OCI-M1 (cell line): ENCODE results near the gene LPP.

Experiments
- DNase-seq: peaks from one replicate; lab custom pipeline; 2025; lab: John Stamatoyannopoulos, UW

The LPP gene

DNA sequence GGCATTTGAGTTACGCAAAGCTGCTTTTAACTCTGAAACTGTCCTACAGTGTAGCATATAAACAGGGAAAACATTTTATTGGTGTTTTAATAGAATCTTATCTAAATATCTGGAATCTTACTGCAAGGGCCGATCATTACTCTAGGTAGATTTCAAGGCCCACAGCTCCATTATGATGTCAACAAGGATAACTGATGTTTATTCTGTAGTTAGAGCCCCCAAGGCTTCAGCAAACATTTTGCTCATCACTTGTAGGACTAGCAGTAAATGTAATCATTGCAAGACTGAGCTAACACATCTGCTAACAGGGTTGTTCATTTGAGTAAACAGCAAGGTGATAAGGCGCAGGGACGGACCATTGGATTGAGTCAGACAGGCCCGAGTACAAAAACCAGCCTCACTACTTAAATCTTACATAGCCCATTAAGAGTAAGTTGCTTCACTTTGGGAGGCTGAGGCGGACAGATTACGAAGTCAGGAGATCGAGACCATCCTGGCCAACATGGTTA lies 685.3 kb downstream of the LPP start:
- DNase-seq = no peak

DNA sequence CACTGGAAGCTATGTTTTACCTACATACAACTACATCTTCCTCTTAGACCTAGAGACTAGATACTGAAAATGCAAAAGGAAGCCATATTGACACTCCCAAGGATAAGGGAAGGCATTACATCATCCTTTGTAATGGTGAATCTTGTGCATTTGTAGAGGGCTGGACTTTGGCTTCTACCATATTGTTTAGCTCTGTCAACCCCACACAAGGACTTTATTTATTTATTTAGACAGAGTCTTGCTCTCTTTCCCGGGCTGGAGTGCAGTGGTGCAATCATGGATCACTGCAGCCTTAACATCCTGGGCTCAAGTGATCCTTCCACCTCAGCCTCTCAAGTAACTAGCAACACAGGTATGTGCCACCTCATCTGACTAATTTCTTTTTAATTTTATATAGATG lies 686.3 kb downstream of the LPP start:
- DNase-seq = no peak

DNA sequence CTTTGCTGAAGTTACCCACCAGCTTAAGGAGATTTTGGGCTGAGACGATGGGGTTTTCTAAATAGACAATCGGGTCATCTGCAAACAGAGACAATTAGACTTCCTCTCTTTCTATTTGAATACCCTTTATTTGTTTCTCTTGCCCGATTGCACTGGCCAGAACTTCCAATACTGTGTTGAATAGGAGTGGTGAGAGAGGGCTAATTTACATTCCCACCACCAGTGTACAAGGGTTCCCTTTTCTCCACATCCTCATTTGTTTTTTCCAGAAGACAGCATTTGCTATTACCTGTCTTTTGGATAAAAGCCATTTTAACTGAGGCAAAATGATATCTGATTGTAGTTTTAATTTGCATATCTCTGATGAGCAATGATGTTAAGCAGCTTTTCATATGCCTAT lies 687.9 kb downstream of the LPP start:
- no peak for DNase-seq

DNA sequence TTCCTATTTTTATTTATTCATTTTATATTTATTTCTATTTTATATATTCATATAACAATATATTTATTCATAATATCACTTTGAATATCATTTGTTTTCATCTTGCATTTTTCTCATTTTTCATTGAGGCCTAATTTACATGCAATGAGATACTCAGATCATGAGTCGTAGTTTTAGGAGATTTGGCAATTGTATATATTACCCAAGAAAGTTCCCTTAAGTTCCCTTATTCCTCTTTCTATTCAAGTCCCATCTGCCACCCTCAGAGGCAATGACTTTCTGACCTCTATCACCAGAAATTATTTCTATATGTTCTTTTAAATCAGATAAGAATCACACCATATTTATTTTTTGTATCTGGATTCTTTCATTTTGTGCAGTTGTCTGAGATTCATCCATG lies 688.7 kb downstream of the LPP start:
- no peak for DNase-seq

DNA sequence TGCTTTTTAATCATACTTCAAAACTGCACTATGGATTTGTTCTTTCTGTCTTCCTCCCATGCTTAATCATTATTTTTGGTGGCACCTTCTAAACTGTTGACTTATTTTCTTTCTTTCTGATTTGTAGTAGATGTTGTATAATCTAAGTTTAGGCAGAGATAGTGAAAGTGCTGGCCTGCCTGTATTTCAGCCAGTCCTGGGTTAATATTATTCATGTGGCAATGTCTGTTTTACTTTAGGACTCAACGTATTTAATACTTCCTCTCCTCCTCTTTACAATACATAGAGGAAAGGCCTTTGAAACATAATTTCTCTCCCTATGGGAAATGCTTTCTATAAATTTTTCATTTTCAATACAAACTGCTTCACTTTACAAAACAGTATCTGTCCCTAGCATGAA lies 690.1 kb downstream of the LPP start:
- DNase-seq = no peak

DNA sequence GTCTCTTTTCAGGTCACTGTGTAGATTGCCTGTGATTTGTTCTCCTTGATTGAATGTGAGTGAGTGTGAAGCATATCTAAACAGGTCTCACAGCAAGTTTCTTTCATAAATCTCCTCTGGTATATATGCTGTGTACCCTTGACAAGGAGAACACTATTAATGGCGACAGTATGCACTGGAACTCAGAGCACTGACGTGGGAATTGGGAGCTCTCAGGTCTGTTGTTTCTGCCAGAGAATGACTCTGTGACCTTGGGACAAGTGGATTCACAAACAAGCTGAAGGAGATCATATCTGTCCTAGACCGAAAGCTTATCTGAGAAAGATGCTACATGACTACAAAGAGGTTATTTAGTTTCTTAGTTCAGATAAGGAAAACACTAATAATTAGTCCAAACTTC lies 691.6 kb downstream of the LPP start:
- DNase-seq = no peak

DNA sequence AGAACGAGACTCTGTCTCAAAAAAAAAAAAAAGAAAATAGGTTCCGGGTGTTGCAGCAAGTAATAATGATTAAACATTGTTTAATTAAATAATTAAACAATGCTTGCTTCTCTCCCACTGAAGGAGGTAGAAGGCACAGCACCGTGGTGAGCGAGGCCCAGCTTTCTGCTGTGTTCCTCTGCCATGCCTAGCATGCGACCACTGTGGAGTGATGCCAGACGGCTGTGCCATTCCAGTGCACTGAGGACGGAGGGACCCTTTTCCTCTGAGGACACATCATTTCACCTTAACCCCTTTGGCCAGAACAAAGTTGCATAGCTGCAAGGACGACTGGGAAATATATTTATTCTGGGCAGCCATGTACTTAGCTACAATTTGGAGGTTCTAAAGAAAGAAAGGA lies 695.0 kb downstream of the LPP start:
- DNase-seq = no peak

DNA sequence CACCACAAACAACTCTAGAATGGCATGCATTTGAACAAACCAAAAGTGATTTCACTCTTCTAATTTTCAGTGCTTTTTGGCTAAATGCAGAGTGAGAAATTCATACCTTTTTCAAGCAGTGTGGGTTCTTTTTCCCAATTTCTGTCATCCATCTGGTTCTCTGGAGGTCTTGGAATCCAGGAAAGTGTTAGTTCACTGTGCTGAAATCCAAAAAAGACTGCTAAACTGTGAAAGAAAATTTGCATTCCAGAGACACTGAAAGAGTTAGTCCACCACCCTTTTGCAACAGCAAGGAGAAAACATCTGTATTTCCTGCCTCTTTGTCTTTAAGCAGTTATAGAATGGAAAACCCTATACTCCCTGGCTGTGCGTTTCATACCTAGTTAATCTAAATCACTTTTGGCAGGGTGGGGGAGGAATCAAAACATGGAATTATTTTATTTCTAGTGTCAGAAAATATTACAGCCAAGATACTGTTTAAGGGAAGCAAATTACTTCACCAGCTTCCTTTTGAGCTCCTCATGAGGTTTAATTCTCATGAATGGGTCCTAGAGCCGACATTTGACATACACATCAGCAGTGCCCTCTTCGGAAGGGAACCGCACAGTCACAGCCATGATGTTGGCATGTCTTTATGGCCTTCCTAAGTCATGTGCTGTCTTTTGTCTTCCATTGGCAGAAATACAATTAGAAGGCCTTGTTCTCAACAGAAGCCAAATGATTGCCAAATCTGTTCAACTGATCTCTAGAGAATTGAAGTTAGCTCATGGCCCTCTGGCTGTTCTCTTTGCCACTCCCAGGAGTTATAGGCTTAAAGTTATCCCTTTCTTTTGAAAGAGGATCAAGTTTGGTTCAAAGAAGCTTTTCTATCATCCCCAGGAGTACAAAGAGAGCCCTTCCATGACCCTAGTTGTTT lies 700.2 kb downstream of the LPP start:
- no peak for DNase-seq

DNA sequence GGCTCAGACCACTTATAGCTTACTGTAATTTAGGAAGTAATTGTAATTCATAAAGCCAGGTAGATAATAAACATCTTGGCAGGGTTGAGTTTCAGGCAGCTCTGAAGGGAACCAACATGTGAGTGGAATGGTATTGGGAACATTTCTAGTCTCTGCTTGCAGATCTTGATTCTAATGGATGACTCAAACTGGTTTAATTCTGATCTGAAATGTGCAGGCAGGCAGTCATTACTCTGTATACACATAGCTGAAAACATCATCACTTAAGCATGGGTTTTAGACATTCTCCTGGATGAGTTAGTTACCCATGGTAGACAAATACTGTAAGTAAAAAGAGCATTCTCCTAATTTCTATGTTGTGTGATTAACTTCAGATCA lies 700.8 kb downstream of the LPP start:
- DNase-seq = no peak

DNA sequence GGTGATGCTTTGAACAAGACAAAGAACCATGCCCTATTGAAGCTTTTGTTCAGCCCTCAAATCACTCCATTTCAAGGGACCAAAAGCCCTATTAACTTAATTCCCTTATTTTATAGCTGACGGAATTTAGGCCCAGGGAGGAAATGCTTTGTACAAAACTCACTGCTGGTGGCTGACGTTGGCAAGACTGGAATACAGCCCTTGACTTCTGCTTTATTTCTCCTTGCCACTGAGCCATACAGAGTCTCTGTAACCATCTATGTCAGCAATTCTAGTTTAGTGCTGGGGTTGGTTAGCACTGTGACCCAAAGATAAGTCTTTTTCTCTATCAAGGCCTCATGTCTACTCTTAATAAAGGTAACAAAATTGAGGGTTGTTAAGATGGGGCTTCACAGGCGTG lies 701.7 kb downstream of the LPP start:
- DNase-seq = no peak

DNA sequence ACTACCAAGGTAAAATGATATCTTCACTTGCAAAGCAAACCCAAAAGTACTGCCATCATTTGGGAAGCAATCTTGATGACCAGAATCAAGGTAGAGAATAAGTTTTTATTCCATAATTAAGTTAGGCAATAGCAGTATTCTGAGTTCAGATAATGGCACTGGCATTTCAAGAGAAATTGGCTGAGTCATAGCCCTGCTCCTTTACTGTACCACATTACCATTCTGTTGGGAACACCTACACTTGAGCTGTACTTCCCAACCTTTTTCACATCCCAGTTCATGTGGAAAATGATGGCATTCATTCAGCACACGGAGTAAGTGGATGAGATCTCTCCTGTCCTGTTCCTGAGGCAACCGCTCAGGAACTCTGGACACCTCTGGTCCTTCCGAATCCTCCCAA lies 706.2 kb downstream of the LPP start:
- DNase-seq = no peak

DNA sequence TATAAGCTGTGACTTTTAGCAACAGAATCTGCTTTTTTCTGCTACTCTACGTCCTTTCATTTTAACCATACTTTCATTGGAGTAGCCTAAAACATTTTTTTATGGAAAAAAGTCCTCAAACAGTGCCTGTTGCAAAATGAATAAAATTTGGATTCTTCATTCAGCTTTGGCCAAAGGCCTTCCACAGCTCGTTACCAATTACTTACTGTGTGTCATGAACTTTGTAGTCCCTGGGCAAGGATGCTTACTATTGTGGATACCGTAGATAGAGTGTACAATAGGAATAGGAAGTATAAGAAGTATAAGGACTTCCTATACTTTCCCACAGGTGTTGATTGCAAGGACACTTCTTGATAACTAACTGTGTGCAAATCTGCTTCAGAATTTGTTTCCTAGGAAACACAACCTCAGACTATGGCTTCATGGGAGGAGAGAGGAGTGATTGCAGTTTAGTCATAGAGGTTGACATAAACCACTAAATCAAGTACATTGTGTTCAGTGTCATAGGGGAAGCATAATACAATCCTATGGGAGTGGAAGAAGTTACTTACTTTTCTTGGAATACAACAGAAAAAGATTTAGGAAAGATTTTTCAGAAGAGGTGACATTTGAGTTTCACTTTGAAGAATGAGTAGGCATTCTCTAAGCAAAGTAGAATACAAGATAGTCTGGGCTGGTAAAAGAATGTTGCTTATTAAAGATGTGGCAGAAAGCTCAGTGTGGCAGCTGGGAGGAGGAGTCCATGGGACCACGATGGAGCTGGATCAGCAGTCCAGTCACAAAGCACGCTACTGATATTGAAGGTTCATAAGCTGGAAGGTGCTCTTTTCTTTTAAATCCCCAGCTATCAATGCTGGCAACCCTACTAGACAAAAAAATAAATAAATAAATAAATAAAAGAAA lies 708.1 kb downstream of the LPP start:
- no peak for DNase-seq

DNA sequence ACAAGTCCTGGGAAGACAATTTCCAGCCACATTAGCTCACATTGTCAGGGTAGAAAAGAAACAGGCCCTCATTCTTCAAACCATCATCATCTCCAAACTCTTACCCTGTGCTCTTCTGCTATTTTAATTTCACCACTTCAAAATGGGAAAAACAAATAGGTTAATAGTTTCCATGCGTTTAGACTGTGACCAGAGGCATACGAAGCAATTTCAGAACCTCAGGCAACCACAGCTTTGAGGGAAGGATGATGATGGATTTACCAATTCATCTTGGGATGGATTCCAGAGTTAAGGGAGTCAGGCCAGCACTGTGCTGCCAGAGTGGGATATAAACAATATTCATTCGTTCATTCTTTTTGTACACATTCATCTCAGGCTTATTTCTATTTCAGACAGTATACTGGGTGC lies 710.0 kb downstream of the LPP start:
- DNase-seq = no peak

DNA sequence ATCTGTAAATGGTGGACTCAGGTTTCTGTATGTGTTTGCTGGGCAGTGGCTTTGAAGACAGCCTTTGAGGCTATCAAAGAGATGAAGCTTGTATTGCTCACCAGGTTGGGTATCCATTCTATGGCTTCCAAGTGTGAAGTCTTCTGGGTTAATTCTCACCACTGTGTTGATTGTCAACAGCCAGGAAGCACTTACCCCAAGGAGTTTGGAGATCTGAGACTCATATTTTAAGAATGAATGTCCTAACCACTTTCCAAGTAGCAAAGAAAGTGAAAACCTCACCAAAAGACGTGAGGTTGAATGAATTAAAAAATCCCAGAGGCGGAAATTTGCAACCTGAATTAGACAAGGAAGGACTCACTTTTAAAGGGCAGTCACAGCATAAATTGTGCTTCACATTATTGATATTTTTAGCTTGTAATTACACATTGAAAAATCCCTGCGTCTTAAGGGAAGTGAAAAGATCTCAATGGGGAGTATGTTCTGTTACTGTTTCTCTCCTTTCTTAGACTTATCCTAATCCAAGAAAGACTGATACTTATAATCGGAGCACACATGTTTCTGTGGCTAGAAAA lies 713.8 kb downstream of the LPP start:
- no peak for DNase-seq

DNA sequence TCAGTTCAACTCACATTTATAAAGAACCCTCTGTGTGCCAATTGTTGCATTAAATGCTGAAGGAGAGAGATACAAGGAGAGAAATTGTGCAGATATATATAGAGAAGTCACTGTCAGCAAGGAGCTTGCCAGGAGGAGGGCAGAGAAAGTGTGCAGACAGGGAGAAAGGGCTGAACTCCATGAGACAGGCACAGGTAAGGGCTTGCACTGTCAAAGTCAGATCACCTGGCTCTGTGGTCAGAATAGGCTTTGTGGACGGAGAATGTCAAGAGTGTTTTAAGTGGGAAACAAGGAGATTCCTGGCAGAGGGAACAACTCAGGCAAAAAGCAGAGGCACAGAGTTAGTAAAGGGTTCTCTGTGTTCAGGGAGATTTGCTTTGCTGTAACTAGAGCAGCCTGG lies 714.8 kb downstream of the LPP start:
- DNase-seq = no peak

DNA sequence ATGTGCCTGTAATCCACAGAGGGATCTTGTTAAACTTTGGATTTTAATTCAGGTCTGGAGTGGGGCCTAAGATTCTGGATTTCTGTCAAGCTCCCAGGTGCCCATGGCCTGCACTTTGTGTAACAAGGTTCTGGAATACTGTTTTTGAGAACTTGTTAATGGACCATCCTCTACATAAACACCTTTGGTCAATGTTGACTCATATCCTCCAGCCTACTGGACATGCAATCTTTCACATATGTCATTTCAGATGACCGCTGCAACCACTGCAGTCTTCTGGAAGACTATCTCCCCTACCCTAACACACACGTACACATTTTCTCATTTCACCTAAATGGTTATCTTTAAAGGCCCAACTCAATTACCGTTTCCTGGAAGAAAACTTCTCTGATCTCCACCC lies 715.7 kb downstream of the LPP start:
- DNase-seq = no peak

DNA sequence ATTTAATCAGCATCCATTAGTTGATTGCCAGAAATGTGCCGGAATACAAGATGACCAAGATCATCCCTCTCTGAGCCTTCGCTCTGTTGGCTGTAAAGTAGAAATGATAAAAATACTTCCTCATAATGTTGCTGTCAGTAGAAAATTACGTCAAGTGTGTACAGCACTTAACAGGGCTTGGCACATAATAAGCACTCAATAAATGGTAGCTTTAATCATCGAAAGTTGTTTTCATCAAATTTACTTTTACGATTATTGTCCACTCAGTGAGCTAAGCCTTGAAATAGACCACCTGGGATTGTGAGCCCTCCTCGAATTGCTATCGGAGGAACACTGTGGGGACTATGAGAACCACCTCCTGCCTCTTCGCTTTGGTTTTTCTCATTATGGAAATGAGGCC lies 716.5 kb downstream of the LPP start:
- DNase-seq = no peak

DNA sequence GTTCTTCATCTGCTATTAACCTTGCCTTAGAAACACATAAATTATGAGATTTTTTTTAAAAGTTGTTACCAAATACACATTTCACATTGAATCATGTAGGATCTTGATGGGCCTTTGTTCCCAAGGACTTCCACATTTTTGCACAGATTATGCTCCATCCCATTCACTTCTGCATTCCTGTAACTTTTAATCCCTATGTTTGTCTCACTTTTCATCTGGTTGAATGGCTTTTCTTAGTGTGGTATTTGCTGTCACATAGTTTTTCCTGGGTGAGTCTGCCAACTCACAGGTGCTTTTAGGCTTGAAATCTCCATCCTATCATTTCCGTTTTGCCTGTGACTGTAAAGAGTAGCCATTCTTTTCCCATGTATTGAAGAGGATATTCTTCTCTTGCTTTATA lies 720.6 kb downstream of the LPP start:
- no peak for DNase-seq

DNA sequence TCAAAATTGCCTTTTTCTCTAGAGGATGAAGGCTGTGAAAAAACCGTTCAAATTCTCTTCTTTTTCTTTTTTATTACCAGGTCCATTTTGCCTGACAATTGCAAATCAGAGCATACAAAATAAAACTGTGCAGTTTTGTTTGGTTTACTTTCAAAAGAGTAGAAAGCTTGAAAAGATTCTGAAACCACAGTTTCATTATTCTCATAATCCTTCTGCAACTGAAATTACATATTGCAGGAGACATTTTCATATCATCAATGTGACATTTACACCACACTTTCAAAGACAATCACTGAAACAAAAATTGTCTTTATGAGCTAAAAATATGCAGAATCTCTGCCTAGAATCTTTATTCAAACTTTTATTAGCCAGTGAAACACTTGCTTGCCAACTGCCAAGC lies 721.5 kb downstream of the LPP start:
- DNase-seq = no peak

DNA sequence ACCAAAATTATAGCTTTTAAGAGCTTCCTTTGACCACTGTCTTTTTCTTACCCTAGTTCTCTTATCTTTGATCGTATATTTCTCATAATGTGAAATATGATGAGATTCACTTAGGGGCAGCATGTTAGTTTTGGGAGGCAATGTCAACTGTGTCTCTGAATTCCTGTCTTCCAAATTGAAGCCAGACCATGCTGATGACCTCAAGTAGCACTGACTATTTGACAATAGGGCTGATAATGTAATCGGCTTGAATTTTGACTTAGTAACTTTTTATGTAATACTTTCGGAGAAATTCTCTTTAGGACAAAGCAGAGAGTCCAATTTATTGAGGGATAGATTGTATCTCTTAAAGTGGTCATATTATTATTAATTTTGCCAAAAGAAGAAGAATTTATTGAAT lies 722.4 kb downstream of the LPP start:
- no peak for DNase-seq

DNA sequence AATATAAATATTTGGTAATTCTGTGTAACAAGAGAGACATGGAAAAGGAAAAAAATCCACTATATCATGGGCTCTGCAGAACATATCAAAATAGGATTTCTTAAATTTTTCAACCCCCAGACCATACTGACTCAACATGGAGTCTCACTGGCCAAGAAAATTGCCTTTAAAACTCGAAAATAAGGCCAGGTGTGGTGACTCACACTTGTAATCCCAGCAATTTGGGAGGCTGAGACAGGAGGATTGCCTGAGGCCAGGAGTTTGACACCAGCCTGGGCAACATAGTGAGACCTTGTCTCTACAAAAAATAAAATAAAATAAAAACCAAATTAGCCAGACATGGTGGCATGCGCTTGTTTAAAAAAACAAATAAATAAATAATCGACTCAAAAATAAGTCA lies 723.4 kb downstream of the LPP start:
- DNase-seq = no peak

DNA sequence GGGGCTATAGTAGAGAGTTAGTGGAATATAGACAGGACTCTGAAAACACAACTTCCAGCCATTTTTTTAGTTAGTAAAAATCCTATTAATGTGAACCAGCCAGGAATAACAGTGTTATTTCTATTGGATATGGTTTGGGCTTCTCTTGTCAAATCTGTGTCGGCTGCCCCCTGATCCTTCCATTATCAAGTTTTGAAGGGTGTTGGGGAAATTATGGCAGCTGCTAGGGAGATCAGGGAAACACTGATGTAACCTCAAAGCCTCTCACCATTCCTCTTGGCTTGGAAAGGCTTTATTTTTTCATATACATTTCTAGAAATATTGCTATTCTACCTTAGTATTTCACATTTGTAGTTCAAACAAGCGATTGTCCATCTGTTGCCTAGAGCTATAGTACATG lies 724.1 kb downstream of the LPP start:
- DNase-seq = no peak
